ENCODE data around the gene CORO2B. TPM values are rescaled to one million over a fixed set of nuclear protein-coding genes. Genes with fewer than 3 reads are reported as not detected.
"Not testable (repeated sequence)": the region's sequence is repeated elsewhere in the genome, so short reads cannot be mapped to it uniquely, and the experiment has no call there.

Gene CORO2B
- total RNA-seq, 1 donor from 2014 or later = 16.3 TPM

GRCh38 chr15:68644083-68644904 lies 65.5 kb downstream of the CORO2B start:
- peaks cover 2% of the 10 kb centered on the region for H3K9me3 Mint-ChIP-seq (ENCODE audit: unreplicated experiment)
- H3K4me1 Mint-ChIP-seq (ENCODE audit: low read depth, unreplicated experiment) = peaks cover 22% of the 10 kb centered on the region
- no peak overlapping the region for H3K4me3 Mint-ChIP-seq (ENCODE audit: unreplicated experiment)
- H3K36me3 Mint-ChIP-seq (ENCODE audit: unreplicated experiment) = no peaks in the 10 kb centered on the region
- H3K27me3 Mint-ChIP-seq (ENCODE audit: unreplicated experiment) = peaks cover 2% of the 10 kb centered on the region
- TF ChIP-seq CTCF (IDR thresholded peaks at IDR 0.05; ENCODE audit: partially characterized antibody, unreplicated experiment) = no peak
- no peak overlapping the region for H3K27ac Mint-ChIP-seq (ENCODE audit: unreplicated experiment)
- DNase-seq = no peak

GRCh38 chr15:68644996-68645395 lies 66.2 kb downstream of the CORO2B start:
- H3K4me1 Mint-ChIP-seq (ENCODE audit: low read depth, unreplicated experiment) = peaks cover 22% of the 10 kb centered on the region
- no peak for DNase-seq
- no peak overlapping the region for H3K27ac Mint-ChIP-seq (ENCODE audit: unreplicated experiment)
- H3K36me3 Mint-ChIP-seq (ENCODE audit: unreplicated experiment) = no peaks in the 10 kb centered on the region
- no peak overlapping the region for H3K4me3 Mint-ChIP-seq (ENCODE audit: unreplicated experiment)
- H3K9me3 Mint-ChIP-seq (ENCODE audit: unreplicated experiment) = peaks cover 2% of the 10 kb centered on the region
- no peak for TF ChIP-seq CTCF (IDR thresholded peaks at IDR 0.05; ENCODE audit: partially characterized antibody, unreplicated experiment)
- peaks cover 2% of the 10 kb centered on the region for H3K27me3 Mint-ChIP-seq (ENCODE audit: unreplicated experiment)

- DNase-seq = peak; percentile 64
- H3K27ac Mint-ChIP-seq (ENCODE audit: unreplicated experiment) = no peak overlapping the region
- H3K4me3 Mint-ChIP-seq (ENCODE audit: unreplicated experiment) = no peak overlapping the region
- H3K4me1 Mint-ChIP-seq (ENCODE audit: low read depth, unreplicated experiment) = peaks cover 13% of the 10 kb centered on the region
- no peaks in the 10 kb centered on the region for H3K27me3 Mint-ChIP-seq (ENCODE audit: unreplicated experiment)
- TF ChIP-seq CTCF (IDR thresholded peaks at IDR 0.05; ENCODE audit: partially characterized antibody, unreplicated experiment) = no peak
- no peaks in the 10 kb centered on the region for H3K36me3 Mint-ChIP-seq (ENCODE audit: unreplicated experiment)
- H3K9me3 Mint-ChIP-seq (ENCODE audit: unreplicated experiment) = peaks cover 2% of the 10 kb centered on the region
Measured at GRCh38 chr15:68646156-68646555, 67.4 kb downstream of the CORO2B start.

GRCh38 chr15:68646696-68647095 lies 67.9 kb downstream of the CORO2B start:
- Mint-ChIP-seq H3K9me3 (ENCODE audit: unreplicated experiment) (peaks cover 2% of the 10 kb centered on the region), H3K36me3 (ENCODE audit: unreplicated experiment) (no peaks in the 10 kb centered on the region), H3K4me3 (ENCODE audit: unreplicated experiment) (no peak overlapping the region), H3K27me3 (ENCODE audit: unreplicated experiment) (peaks cover 1% of the 10 kb centered on the region), H3K4me1 (ENCODE audit: low read depth, unreplicated experiment) (peaks cover 13% of the 10 kb centered on the region), H3K27ac (ENCODE audit: unreplicated experiment) (peak overlapping the region; percentile 25)
- no peak for DNase-seq
- no peak for TF ChIP-seq CTCF (IDR thresholded peaks at IDR 0.05; ENCODE audit: partially characterized antibody, unreplicated experiment)

- peaks cover 14% of the 10 kb centered on the region for H3K4me1 Mint-ChIP-seq (ENCODE audit: low read depth, unreplicated experiment)
- H3K36me3 Mint-ChIP-seq (ENCODE audit: unreplicated experiment); DNase-seq; H3K27me3 Mint-ChIP-seq (ENCODE audit: unreplicated experiment); H3K27ac Mint-ChIP-seq (ENCODE audit: unreplicated experiment); H3K4me3 Mint-ChIP-seq (ENCODE audit: unreplicated experiment); H3K9me3 Mint-ChIP-seq (ENCODE audit: unreplicated experiment): not testable (repeated sequence)
Measured at GRCh38 chr15:68647361-68647760, 68.6 kb downstream of the CORO2B start.
